Right lobe of liver (tissue), 4 donors: ENCODE data around the gene MRPL22.

Experiments
- CTCF ChIP-seq, 4 donors: fragments of 200-600 bp in 3 of 4; fragments of 450-650 bp in 1 of 4; IDR thresholded peaks; one replicate each; pipeline versions ENCODE4 v1.5.1 to v1.8.0; 2016 to 2022; ENCODE audit warnings: antibody characterized with exemption in 4 of 4, mild to moderate bottlenecking in 2 of 4
- POLR2A ChIP-seq: fragments of 450-650 bp; IDR thresholded peaks from one replicate; pipeline ENCODE4 v1.6.1; 2017; ENCODE audit warnings: antibody characterized with exemption, mild to moderate bottlenecking
- donor health status: DM: no; HTN: no; CAD: no.
- donor health status: DM: no; HTN: no; CAD: no.
- donor health status: DM: no; HTN: yes; CAD: no.

GRCh38 chr5:154933537-154933936 lies 7.3 kb upstream of the MRPL22 start:
- TF ChIP-seq CTCF (IDR thresholded peaks at IDR 0.05) = no peak
- no peak for TF ChIP-seq POLR2A
